CD4-positive, alpha-beta T cell treated with Interleukin-6 for 4 hours (primary cell): ENCODE data around the gene KRTAP1-4.
"Not testable (repeated sequence)": the region's sequence is repeated elsewhere in the genome, so short reads cannot be mapped to it uniquely, and the experiment has no call there.

ENCODE experiments used
- DNase-seq: peaks from one replicate; pipeline ENCODE4 v3.0.0-alpha.2; 2020; ENCODE audit warnings: mixed read lengths

Gene KRTAP1-4

DNA sequence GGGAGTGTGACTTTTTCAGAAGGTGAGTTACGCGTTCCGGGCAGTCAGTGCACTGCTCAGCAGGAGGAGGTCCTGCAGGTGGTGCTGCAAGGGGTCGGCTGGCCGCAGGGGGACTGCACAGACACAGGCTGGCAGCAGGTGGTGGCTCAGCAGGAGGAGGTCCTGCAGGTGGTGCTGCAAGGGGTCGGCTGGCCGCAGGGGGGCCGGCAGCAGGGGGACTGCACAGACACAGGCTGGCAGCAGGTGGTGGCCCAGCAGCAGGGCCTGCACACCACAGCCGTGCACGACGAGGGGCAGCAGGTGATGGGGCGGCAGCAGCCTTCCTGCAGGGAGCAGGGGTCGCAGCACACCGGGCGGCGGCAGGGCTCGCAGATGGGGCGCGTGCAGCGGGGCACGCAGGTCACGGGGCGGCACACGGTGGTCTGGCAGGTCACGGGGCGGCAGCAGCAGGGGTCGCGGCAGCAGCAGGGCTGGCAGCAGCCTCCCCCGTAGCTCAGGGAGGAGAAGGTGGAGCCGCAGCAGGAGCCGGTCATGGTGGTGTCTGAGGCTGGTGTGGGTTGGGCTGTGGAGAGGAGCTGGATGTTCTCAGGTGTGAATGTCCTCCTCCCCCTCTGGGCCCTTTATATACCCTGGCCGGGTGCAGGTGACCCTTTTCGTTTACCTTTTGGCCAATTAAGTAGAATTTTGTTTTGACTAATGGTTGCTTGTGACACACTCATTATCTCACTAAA, 16.9 kb upstream of the KRTAP1-4 start, which contains the start of gene KRTAP2-1:
Gene KRTAP2-1 (minus strand): TSS at position 582 of the 731 bp plus-strand sequence. CDS start 49 bp downstream, at position 533.
- not testable (repeated sequence) for DNase-seq

DNA sequence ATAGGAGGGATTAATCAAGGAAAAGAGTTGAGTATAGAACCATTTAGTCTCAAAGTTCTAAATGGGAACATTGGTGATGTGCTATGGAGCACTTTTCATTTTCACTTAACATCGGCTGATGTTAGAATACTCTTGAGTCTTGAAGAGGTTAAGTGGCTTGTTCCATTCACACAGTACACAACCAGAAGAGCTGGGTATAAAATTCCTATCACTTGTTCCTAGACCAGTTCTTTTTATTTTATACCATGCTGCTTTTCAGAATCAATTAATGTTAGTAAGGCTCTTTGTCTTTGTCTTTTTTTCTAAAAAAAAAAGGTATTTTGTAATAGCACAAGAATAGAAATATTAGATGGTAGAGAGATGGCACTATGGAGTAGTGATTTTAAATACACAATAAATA, 13.0 kb upstream of the KRTAP1-4 start:
- no peak for DNase-seq

DNA sequence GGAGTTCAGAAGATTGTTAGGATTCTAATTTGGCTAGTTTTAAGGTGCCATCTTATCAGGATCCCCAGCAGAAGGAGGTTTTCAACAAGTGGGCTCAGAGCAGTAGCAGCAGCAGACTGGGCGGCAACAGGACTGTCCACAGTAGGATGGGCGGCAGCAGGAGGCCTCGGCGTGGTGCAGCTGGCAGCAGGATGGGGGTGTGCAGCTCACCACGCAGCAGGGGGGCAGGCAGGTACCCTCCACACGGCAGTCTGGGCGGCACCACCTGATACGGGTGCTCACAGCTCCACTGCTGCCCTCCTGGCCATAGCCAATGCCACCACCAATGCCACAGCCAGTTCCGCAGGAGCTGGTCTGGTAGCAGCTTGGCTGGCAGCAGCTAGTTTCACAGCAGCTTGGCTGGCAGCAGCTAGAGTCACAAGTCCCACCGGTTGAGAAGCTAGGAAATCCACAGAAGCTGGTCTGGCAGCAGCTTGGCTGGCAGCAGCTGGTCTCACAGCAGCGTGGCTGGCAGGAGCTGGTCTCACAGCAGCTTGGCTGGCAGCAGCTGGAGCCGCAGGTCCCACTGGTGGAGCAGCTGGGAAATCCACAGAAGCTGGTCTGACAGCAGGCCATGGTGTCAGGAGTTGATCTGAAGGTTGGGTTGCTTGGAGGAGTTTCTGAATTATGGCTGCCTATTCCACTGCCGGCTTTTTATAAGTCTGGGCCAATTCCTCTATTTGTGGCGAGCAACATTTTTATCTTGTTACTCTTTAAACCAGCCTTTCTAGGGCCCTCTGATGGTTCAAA, 11.0 kb upstream of the KRTAP1-4 start, which contains the start of gene KRTAP1-1:
Gene KRTAP1-1 (minus strand): TSS at position 668 of the 789 bp plus-strand sequence. CDS start 53 bp downstream, at position 615.
- not testable (repeated sequence) for DNase-seq

DNA sequence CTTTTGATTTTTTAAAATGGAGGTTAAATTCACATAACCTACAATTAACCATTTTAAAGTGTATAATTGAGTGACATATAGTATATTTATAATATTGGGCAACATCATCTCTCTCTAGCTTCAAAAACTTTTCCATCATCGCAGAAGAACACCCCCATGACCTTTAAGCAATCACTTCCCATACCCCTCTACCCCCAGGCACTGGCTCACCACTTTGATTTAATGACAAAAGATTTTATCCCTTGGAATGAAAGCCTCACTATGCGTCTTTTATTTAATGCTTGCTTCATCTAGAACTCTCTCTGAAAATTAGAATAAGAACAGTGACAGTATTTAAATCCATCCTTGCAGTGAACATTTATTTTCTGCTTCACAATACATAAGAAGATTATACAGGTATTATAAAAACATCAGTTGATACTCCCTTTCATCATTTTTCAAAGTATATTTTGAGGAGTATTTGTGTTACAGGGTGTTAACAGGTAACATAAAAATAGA, 7.9 kb upstream of the KRTAP1-4 start:
- DNase-seq, result no peak

DNA sequence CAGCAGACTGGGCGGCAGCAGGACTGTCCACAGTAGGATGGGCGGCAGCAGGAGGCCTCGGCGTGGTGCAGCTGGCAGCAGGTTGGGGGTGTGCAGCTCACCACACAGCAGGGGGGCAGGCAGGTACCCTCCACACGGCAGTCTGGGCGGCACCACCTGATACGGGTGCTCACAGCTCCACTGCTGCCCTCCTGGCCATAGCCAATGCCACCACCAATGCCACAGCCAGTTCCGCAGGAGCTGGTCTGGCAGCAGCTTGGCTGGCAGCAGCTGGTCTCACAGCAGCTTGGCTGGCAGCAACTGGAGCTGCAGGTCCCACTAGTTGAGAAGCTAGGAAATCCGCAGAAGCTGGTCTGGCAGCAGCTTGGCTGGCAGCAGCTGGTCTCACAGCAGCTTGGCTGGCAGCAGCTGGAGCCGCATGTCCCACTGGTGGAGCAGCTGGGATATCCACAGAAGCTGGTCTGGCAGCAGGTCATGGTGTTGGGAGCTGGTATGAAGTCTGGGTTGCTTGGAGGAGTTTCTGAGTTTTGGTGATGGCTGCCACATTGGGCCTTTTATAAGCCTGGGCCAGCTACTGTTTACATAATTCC, 4.4 kb upstream of the KRTAP1-4 start, which contains the start of gene KRTAP1-3:
Gene KRTAP1-3 (minus strand): TSS at position 529 of the 590 bp plus-strand sequence. CDS start 53 bp downstream, at position 476.
- not testable (repeated sequence) for DNase-seq

DNA sequence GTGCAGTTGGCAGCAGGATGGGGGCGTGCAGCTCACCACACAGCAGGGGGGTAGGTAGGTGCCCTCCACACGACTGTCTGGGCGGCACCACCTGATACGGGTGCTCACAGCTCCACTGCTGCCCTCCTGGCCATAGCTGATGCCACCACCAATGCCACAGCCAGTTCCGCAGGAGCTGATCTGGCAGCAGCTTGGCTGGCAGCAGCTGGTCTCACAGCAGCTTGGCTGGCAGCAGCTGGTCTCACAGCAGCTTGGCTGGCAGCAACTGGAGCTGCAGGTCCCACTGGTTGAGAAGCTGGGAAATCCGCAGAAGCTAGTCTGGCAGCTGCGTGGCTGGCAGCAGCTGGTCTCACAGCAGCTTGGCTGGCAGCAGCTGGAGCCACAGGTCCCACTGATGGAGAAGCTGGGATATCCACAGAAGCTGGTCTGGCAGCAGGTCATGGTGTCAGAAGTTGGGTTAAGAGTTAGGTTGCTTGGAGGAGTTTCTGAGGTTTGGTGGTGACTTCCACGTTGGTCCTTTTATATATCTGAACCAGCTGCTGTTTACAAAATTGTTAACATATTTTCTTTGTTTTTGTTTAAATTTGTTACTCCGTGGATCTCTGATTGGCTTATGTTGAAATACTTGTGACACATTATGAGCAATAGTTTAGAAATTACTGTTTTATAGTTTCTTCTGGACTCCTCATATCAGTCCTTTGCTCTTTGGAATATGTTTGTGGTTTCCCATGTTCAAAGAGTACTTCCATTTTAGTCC, 3.1 kb downstream of the KRTAP1-4 start, which contains the start of gene KRTAP1-5:
Gene KRTAP1-5 (minus strand): TSS at position 494 of the 757 bp plus-strand sequence. CDS start 53 bp downstream, at position 441.
- DNase-seq, result no peak

DNA sequence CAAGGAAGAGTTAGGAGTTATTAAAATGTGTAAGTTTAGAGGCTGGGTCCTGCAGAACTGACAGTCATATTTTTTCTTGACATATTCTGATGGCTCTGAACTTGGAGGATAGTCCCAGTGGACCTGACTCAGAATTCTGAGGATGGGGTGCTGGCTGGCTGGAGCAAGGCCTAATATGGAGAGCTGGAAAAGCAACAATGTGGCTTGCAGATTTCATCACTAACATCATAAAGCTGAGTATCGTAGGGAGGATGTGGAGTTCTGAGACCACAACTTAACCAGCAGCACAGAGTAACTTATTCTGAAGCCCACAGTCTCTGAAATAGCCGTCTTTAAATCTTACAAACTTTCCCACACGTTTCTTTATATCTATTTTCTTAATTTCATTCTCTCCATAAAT, 5.3 kb downstream of the KRTAP1-4 start:
- no peak for DNase-seq

DNA sequence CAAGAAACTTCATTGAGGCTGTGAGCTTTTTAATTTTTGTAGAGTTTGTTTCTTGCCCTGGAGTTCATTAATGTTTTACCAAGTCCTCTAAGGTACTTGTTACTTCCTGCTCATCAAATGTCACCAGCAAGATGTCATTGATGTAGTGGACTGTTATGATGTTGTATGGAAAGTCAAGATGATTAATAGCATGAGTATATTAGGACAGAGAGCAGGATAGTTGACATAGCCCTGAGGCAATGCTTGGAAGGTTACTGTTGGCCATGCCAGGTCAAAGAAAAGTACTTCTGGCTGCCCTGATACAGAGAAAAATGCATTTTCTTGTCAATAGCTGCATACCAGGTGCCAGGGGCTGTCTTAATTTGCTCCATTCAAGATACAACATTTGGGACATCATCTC, 9.7 kb downstream of the KRTAP1-4 start:
- no peak for DNase-seq

DNA sequence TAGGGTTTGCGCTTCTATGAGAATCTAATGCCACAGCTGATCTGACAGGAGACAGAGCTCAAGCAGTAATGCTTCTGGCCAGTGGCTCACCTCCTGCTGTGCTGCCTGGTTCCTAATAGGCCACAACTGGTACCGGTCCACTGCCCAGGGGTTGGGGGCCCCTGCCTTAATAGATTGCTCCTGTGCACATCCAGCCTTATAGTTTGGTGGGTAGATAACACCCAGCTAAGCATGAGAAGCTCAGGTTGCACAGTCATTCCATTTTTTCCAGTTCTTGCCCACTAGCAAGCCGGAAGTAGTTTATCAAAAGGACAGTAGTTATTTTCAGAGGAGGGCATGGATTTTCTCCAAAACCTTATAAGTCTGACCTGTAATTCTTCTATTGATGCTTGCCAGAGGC, 10.6 kb downstream of the KRTAP1-4 start:
- no peak for DNase-seq

DNA sequence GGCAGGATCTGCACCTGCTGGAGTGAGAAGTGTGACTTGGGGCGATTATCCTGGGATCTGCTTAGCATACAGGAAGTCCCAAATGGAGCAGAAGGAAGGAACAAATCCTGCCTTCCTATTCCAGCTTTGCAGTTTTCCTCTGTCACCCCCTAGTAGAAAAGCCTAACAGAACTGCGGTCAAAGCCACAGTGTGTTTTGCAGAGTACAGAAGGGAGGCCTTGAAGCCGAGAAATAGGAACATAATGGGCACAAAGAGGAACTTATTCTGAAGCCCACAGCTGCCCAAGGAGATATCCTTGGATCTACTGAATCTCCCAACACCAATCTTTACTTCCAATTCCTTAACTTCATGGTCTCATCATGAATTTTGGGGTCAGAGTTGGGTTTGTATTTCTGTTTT, 11.5 kb downstream of the KRTAP1-4 start:
- no peak for DNase-seq

DNA sequence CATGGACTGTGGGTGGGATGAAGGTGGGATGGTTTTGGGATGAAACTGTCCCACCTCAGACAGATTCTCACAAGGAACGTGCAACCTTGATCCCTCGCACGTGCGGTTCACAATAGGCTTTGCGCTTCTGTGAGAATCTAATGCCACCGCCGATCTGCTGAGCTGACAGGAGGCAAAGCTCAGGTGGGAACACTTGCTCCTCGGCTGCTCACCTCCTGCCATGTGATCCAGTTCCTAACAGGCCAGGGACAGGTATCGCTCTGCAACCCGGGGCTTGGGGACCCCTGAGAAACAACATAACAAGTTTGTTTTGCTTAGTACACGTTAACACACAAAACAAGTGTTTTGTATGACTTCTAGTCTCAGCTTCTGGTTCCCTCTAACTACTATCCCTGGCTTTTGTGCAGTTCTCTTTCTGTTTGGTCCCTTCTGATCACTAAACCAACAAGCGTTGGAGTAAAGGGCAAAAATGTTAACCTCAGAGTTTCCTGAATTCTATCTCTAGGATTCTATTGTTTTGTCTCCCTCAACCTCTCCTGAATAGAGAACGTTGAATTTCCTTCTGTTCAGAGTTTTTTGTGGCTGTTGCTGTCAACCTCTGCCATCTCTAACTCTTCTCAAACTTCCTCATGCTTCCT, 13.3 kb downstream of the KRTAP1-4 start:
- no peak for DNase-seq

DNA sequence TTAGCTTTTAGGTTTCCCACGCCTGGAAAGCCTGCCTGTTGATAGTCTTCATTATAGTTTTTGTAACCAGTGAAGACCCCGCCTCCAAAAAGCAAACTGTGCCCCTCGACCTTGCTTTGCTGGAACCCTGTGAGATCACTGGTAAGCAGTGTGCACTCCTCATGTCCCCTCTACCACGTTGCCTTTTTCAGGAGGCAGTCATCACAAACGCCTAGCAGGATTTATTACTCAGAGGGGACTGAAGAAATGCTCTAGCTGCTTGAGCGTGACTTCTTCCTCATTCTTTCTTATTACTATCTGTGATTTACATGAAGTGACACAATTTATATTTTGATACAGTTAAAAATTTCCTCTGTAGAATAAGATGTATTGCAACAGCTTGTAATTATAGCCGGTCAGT, 14.5 kb downstream of the KRTAP1-4 start:
- no peak for DNase-seq

DNA sequence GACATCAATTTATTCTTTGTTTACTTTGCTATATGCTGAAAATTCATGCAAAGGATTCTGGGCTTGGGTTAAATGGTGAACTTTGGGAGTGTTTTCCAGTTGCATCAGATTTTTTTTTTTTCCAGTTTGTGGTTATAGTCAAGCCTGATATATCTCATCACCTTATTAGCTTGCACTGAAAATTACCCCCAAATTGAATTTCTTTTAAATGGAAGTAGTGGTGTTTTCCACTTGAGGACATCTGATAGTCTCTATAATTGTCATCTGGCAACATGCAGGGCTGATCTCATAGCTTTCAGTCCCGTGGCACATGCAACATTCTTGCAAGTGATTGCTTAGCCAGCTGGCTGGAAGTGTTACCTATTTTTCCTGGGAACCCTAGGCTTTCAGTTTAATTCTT, 16.4 kb downstream of the KRTAP1-4 start:
- DNase-seq, result no peak

DNA sequence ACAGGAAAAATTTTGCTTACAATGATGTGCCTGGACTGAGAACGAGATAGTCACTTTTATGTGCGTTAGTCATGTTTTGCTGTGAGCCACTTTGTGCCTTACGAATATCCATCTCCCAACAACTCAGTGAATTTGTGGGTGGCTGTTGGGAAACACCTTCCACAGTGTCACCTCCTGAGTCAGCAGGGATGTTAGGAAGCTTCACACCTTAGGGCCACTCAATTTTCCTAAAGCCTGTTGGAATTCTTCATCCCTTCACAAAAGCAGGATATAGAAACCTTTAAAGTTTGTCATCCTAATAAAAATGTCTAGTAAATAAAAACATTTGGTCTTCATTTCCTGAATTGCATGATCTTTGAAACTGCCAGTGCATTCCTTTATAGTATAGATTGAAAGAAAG, 16.8 kb downstream of the KRTAP1-4 start:
- no peak for DNase-seq

DNA sequence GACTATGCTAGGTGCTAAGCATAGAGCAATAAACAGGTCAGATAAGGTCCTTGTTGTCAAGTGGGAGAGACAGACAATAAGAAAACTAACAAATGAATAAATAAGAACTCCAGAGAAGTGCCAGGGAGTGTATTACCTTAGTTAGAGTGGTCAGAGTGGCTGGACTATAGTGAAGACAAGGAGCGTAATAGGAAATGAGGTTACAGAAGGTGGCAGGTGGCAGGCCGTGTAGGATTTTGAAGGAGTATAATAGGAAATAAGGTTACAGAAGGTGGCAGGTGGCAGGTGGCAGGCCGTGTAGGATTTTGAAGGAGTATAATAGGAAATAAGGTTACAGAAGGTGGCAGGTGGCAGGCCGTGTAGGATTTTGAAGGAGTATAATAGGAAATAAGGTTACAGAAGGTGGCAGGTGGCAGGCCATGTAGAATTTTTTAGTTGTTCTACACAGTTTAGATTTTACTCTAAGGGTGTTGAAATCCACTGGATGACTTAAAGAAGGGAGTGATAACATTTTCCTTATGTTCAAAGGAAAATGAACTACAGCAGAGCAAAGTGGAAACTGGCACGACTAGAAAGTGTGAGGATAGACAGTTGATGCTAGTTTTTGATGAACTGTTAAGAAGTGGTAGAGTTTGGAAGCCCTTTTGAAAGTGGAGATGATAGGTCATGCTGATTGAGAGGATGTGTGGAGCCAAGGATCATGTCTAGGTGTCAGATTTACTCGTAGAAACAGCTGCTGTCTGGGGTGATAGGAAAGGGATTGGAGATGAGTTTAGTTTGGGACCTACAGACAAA, 17.5 kb downstream of the KRTAP1-4 start:
- no peak for DNase-seq

DNA sequence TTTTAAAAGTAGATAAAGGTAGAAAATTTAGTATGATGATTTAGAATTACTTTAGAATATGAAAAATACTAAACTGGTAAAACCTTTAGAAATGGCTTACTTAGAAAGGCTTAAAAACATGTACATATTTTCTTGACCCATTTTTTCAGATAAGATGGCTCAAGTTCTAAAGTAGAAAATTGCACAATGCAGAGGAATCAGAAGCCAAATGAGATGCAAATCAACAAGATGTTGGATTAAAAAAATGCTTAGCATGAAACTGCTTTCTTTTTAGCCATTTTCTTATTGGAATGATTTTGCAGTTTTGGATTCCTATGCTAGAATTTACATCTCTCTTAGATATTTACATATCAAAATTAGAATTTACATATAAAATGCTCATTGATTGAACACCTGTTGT, 19.6 kb downstream of the KRTAP1-4 start:
- no peak for DNase-seq

DNA sequence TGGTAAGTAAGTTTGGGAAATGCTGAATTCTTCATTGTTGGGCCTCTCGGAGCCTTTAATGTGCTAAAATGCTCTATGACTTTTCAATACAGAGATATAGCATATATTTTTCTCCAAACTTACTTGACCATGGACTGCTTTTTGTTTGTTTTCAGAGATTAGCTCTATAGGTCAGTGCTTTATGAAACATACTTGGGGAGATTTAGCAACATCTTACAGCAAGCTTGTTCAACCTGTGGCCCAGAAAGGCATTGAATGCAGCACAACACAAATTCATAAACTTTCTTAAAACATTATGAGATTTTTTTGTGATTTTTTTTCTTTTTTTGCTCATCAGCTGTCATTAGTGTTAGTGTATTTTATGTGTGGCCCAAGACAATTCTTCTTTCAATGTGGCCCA, 20.1 kb downstream of the KRTAP1-4 start:
- no peak for DNase-seq

DNA sequence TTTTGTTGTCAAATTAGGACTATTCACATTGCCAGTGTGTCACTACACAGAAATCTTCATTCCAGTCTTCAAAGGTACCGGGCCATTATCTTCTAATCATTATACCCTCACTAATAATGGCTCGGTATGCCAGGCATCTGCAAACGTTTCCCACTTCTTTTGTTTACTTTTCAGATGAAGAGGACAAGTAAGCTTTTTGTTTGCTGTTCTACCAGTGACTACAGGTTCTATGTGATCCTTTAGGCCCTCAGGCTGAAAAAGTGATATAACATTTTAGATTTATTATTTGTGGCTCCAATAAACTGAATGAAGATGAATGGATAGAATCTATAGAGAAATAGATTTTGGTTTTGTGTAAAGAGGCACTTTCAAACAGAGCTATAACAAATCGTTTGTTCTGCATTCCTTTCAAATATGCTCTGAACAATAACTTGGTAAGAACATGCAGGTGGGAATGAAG, 20.7 kb downstream of the KRTAP1-4 start:
- DNase-seq, result no peak

DNA sequence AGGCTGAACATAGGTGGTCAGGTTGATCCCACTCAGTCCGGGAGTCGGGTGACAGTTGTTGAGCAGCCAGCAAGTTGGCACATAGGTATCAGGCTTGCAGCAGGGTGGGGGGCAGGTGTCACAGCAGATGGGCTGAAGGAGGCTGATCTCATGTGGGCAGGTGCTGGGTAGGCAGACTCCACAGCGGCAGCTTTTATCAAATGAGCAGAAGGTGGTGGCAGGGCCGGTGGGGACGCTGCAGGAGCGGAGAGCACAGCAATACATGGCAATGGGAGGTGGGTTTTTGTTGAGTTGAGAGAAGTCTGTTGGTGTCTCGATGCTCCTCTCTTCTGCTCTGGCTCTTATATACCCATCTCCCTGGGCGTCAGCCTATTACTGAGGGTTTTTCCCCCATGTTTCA, 21.2 kb downstream of the KRTAP1-4 start, which contains the start of gene KRTAP3-1:
Gene KRTAP3-1 (minus strand): TSS at position 318 of the 400 bp plus-strand sequence. CDS start 54 bp downstream, at position 264.
- no peak for DNase-seq

DNA sequence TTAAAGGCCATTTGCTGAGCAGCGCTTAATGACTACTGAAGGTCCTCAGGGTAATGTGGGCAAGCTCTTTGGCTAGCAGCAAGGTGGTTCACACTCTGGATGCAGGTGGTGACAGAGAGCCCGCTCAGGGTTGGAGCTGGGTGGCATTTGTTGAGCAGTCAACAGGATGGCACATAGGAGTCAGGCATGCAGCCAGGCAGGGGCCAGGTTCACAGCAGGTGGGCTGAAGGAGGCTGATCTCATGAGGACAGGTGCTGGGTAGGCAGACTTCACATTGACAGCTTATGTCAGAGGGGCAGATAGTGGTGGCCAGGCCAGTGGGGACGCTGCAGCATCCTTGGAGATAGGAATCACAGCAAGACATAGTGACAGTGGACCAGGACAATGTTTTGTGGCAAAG, 25.6 kb downstream of the KRTAP1-4 start:
- DNase-seq, result no peak

DNA sequence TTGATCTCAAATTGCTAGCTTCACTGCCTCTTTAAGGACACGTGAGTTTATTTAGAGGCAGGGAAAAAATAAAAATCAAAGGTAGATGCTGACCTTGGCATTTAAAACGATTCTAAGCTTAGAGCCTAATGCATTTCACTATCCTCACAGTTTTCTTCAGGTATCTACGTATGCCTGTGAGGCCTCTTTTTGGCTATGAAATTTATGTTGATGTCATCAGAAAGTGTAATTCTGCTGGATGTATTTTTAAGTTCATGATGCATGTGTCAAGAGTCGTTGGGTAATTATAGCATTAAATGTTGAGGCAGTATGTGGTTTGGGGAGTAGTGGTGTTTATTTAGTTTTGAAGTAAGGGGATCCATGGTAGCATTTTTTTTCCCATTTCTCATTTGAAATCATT, 26.1 kb downstream of the KRTAP1-4 start:
- DNase-seq, result no peak
